Stimulated activated CD4-positive, alpha-beta T cell treated with anti-CD3 and anti-CD28 coated beads, TNF-alpha, amount 100 ng/mL, for 4 hours (primary cell): ENCODE results near the gene CNKSR2.

Experiments used
- DNase-seq, 3 experiments: peaks; one replicate each; pipeline ENCODE4 v3.0.0-alpha.2; 2020; ENCODE audit warnings: low read depth in 3 of 3

Gene CNKSR2

GRCh38 chrX:21606002-21606401 is 231.8 kb downstream of the CNKSR2 start:
- no peak for DNase-seq

- DNase-seq: no peak
Measured at GRCh38 chrX:21610168-21610567, 235.9 kb downstream of the CNKSR2 start.

- DNase-seq: no peak
Measured at GRCh38 chrX:21612154-21612553, 237.9 kb downstream of the CNKSR2 start.

GRCh38 chrX:21616386-21616785 is 242.2 kb downstream of the CNKSR2 start:
- no peak for DNase-seq

- DNase-seq: no peak
Measured at GRCh38 chrX:21620234-21620633, 246.0 kb downstream of the CNKSR2 start.

GRCh38 chrX:21623778-21624501 is 249.7 kb downstream of the CNKSR2 start:
- DNase-seq: no peak

- DNase-seq: no peak
Measured at GRCh38 chrX:21632027-21632426, 257.8 kb downstream of the CNKSR2 start.

GRCh38 chrX:21638311-21638710 is 264.1 kb downstream of the CNKSR2 start:
- DNase-seq: no peak

GRCh38 chrX:21639775-21640174 is 265.6 kb downstream of the CNKSR2 start:
- DNase-seq: no peak

GRCh38 chrX:21645431-21645830 is 271.2 kb downstream of the CNKSR2 start:
- no peak for DNase-seq

- DNase-seq: no peak
Measured at GRCh38 chrX:21645886-21646285, 271.7 kb downstream of the CNKSR2 start.

- no peak for DNase-seq
Measured at GRCh38 chrX:21655901-21656586, 281.8 kb downstream of the CNKSR2 start.

- DNase-seq: no peak
Measured at GRCh38 chrX:21656587-21657317, 282.5 kb downstream of the CNKSR2 start.

GRCh38 chrX:21657318-21658151 is 283.3 kb downstream of the CNKSR2 start:
- DNase-seq: no peak

GRCh38 chrX:21658152-21658737 is 284.0 kb downstream of the CNKSR2 start, which contains the start of gene KLHL34:
TSS of gene KLHL34 (minus strand) at chrX:21658330. CDS start at chrX:21657788, 542 bp downstream.
- no peak for DNase-seq

GRCh38 chrX:21658746-21659145 is 284.5 kb downstream of the CNKSR2 start:
- DNase-seq: no peak

- DNase-seq: no peak
Measured at GRCh38 chrX:21659320-21659719, 285.1 kb downstream of the CNKSR2 start.

- DNase-seq: no peak
Measured at GRCh38 chrX:21660156-21660555, 285.9 kb downstream of the CNKSR2 start.

GRCh38 chrX:21661316-21661715 is 287.1 kb downstream of the CNKSR2 start:
- no peak for DNase-seq

GRCh38 chrX:21662761-21663160 is 288.5 kb downstream of the CNKSR2 start:
- DNase-seq: no peak

- no peak for DNase-seq
Measured at GRCh38 chrX:21666252-21666651, 292.0 kb downstream of the CNKSR2 start.
